ENCODE measurements around the gene MUC3A. TPM values are rescaled to one million over a fixed set of nuclear protein-coding genes. Genes with fewer than 3 reads are reported as not detected.

MUC3A gene
- total RNA-seq, 1 donor from 2014 or later, result 1.3 TPM

DNA sequence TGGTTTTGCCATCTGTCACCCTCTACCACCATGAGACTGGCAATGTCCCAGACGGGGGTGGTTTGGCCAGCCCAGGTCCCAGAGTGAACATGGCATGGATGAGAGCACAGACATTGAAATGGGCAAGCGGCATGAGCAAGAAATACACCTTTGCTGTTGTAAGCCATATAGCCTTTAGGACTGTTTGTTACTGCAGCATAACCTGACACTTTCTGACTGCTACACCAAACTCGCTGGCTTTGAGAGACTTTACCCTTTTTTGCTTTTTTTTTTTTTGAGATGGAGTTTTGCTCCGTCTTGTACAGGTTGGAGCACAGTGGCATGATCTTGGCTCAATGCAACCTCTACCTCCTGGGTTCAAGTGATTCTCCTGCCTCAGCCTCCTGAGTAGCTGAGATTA lies 5.2 kb upstream of the MUC3A start:
- no peak for DNase-seq (ENCODE audit: low spot score)

DNA sequence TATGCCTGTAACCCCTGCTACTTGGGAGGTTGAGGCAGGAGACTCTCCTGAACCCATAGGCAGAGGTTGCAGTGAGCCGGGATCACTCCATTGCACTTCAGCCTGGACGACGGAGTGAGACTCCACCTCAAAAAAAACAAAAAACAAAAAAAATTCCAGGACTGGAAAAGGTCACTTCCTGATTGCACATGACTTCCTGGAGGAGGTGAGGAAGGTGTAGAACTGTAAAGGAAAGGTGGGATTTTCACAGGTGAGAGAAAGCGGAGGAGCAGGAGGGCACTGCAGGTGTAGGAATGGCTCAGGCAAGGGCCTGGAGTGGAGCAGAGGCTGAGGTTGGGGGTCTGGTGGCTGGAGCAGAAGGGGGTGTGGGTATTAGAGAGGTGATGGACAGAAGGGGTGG lies 3.2 kb upstream of the MUC3A start:
- no peak for DNase-seq (ENCODE audit: low spot score)

DNA sequence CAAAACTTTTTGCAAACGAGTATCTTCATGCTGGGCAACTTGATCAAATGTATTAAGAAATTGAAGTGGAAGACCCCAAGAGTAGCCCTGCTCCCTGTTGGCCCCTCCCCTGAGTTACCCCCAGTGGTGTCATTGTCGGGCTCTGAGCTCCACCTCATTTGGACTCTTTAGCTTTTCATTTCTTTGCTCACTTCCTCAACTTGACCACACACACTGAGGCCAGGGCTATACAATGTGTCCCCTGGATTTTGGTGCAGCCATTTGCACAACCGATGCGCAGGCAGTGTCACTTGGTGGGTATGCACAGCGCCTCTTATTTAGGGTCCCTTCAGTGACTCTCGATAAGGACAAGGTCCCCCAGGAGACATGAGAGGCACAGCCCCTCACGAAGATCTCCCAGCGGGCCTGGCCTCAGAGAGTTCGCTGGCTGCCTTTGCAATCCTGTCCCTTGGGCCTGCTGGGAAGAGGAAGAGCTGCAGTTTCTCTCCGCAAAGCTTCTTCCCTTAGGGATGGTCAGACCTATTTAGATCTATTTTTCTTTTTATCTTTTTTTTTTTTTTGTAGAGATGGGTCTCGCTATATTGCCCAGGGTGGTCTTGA lies 2.5 kb upstream of the MUC3A start:
- no peak for DNase-seq (ENCODE audit: low spot score)

DNA sequence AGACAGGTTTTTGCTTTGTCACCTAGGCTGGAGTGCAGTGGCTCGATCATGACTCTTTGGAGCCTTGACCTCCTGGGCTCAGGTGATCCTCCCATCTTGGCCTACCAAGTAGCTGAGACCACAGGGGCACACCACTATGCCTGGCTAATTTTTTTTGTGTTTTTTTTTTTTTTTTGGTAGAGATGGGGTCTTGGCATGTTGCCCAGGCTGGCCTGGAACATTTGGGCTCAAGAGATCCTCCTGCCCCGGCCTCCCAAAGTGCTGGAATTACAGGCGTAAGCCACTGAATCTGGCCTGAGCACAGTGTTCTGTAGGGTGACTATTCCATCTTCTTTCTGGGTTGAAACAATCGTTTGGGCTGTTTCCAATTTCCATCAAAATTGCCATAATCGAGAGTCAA lies 1.5 kb upstream of the MUC3A start:
- DNase-seq (ENCODE audit: low spot score), result no peak

DNA sequence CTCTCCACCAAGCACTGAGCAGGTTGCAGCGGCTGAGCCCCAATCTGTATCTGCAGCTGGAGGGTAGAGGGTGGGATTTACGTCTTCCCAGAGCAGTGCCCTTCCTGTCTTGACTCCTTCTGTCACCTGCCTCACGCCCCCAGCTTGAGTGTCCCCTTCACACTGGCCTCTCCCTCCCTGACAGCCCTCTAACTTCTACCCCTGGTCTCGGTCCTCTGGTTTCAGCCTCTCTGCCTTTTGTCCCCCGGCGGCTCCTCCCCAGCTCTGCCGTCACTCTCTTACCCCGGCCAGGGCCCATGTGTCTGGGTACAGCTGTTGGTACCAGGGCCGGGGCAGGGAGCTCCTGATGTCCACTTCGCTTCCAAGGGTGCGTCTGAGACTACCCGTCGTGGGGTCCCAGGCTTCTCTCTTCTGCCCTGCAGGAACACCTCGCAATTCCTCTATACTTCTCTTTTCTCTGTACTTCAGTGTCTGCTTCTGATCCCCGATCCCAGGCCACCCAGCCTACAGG lies 654 bp downstream of the MUC3A start:
- no peak for DNase-seq (ENCODE audit: low spot score)

DNA sequence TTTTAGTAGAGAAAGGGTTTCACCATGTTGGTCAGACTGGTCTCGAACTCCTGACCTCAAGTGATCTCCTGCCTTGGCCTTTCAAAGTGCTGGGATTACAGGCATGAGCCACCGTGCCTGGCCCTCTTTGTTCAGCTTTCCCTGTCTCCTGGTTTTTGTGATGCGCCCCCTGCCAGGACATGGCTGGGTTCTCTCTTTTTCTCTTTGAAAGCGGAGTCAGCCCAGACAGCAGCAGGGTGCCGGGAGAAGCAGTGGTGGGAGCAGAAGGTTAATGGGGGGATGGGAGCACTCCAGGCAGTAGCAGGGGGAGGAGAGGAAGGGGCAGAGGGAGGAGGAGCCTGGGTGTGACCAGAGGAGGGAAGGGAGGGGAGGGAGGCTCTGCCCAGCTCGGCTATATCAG lies 1.8 kb downstream of the MUC3A start:
- DNase-seq (ENCODE audit: low spot score), result no peak

DNA sequence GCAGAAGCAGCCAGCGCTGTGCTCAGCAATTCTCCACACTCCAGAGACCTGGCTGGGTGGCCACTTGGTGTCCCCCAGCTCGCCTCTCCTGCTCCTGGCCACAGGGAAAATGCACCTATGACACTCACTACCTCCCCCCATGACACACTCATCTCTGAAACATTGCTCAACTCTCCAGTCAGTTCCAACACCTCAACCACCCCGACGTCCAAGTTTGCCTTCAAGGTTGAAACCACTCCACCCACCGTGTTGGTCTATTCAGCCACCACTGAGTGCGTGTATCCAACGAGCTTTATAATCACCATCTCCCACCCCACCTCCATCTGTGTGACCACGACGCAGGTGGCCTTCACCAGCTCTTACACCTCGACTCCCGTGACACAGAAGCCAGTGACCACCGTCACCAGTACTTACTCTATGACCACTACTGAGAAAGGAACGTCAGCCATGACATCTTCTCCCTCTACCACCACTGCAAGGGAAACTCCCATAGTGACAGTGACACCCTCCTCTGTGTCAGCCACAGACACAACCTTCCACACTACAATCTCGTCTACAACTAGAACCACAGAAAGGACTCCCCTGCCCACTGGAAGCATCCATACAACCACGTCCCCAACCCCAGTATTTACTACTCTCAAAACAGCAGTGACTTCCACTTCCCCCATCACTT lies 2.7 kb downstream of the MUC3A start:
- DNase-seq (ENCODE audit: low spot score), result no peak

DNA sequence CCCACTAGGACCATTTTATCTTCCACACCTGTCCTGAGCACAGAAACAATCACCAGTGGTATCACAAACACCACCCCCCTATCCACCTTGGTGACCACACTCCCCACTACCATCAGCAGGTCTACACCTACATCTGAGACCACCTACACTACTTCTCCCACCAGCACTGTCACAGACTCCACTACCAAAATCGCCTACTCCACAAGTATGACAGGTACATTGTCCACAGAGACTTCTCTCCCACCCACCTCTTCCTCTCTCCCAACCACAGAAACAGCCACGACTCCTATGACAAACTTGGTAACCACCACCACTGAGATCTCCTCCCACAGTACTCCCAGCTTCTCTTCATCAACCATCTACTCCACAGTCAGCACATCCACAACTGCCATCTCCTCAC lies 3.3 kb downstream of the MUC3A start:
- no peak for DNase-seq (ENCODE audit: low spot score)

DNA sequence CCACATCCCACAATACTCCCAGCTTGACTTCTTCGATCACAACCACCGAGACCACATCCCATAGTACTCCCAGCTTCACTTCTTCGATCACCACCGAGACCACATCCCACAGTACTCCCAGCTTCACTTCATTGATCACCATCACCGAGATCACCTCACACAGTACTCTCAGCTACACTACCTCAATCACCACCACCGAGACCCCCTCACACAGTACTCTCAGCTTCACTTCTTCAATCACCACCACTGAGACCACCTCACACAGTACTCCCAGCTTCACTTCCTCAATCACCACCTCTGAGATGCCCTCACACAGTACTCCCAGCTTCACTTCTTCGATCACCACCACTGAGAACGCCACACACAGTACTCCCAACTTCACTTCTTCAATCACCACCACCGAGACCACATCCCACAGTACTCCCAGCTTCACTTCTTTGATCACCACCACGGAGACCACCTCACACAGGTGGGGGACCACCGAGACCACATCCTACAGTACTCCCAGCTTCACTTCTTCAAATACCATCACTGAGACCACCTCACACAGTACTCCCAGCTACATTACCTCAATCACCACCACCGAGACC lies 8.6 kb downstream of the MUC3A start:
- no peak for DNase-seq (ENCODE audit: low spot score)

DNA sequence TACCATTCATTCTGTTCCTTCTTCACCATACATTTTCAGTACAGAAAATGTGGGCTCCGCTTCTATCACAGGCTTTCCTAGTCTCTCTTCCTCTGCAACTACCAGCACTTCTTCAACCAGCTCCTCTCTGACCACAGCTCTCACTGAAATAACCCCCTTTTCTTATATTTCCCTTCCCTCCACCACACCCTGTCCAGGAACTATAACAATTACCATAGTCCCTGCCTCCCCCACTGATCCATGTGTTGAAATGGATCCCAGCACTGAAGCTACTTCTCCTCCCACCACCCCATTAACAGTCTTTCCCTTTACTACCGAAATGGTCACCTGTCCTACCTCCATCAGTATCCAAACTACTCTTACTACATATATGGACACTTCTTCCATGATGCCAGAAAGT lies 10.6 kb downstream of the MUC3A start:
- no peak for DNase-seq (ENCODE audit: low spot score)

DNA sequence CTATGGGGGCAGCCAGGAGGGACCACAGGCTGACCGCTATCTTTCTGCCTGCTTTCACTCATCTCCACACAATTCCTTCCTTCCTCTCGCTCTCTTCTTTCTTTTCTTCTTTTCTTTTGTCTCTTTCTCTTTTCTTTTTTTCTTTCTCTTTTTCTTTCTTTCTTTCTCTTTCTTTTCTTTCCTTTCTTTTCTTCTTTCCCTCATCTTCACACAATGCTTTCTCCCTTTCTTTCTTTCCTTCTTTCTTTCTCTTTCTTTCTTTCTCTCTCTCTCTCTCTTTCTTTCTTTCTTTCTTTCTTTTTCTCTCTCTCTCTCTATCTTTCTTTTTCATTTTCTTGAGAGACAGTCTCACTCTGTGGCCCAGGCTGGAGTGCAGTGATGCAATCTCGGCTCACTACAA lies 13.2 kb downstream of the MUC3A start:
- no peak for DNase-seq (ENCODE audit: low spot score)

DNA sequence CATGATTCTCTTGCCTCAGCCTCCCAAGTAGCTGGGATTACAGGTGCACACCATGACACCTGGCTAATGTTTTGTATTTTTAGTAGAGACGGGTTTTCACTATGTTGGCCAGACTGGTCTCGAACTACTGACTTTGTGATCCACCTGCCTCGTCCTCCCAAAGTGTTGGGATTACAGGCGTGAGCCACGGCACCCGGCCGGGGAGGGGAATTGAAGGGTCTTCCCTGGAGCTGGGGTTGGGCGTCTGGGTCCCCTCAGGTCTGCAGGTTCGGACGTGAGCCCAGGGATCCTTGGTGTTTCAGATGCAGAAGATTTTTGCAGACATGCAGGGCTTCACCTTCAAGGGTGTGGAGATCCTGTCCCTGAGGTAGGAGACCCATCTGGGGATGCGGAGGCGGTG lies 14.1 kb downstream of the MUC3A start:
- no peak for DNase-seq (ENCODE audit: low spot score)

DNA sequence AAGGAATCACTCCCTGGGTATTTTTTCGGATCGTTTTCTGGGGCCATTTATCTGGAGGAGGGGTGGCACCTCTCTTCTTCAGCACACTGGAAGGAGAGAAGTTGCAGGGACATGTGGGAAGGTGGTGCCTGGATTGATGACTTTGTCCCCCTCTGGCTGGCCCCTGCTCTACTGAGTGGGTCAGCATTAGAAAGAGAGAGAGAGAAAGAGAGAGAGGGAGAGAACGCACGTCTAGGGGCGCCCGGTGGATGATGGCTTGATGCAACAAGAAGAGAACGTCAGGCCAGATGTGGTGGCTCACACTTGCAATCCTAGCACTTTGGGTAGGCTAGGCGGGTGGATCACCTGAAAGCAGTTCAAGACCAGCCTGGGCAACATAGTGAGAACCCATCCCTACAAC lies 14.5 kb downstream of the MUC3A start:
- DNase-seq (ENCODE audit: low spot score), result no peak

DNA sequence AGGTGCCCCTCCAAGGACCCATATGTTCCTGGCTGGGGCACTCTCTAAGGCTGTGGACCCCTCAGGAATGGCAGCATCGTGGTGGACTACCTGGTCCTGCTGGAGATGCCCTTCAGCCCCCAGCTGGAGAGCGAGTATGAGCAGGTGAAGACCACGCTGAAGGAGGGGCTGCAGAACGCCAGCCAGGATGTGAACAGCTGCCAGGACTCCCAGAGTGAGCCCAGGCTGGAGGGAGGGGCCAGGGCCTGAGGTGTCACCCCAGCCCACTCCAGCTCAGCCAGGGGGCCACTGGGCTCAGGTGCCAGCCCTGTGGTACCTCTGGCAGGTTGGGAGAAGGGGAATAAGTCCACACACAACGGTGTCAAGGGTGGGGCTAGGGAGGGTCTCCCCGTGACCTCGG lies 15.3 kb downstream of the MUC3A start:
- no peak for DNase-seq (ENCODE audit: low spot score)

DNA sequence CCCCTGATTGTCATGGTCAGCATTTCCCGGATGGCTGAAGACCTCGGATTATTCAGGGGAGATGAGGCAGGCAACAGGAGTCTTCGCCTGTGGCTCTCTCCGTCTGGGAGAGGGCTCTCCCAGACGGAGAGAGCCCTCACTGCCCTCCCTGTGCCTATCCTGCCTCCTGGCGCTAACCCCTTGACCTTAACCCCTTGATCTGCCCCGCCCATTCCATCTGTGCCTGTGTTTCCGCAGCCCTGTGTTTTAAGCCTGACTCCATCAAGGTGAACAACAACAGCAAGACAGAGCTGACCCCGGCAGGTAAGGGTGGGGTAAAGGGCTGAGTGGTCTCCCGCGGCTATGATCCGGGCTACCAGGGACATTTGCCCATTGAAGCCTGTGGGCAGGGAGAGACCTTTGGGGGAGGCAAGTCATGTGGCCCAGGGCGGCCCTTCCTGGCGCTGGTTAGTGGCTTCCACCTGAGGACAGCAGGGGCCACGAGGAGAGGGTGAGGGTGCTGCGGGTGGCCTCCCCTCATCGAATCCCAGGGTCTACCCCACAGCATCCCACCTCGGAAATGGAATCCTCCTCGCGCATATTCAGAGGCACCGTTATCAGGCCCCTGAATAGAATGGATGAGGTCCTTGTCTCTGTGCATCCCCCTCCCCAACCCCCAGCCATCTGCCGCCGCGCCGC lies 15.8 kb downstream of the MUC3A start:
- DNase-seq (ENCODE audit: low spot score), result no peak

DNA sequence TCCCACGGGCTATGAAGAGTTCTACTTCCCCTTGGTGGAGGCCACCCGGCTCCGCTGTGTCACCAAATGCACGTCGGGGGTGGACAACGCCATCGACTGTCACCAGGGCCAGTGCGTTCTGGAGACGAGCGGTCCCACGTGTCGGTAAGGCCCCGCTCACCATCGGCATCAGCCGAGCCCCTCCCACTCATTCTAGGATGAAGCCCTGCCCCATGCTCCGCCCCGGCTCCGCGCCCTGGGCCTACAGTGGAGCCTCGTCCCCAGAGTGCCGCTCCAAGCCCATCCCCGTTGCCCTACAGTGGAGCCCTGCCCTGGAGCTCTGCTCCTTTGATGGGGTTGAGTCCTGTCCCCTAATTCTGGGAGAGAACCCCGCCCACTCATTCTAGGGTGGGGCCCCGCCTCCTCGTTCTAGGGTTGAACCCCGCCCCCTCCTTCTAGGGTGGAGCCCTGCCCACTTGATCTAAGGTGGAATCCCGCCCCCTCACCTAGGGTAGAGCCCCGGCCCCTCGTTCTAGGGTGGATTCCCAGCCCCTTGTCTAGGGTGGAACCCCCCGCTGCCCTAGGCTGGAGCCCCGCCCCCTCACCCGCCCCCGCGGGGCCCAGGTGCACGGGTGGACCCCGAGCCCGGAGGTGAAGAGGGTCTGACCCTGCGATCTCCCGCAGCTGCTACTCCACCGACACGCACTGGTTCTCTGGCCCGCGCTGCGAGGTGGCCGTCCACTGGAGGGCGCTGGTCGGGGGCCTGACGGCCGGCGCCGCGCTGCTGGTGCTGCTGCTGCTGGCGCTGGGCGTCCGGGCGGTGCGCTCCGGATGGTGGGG lies 16.6 kb downstream of the MUC3A start:
- DNase-seq (ENCODE audit: low spot score), result peak; percentile 95

DNA sequence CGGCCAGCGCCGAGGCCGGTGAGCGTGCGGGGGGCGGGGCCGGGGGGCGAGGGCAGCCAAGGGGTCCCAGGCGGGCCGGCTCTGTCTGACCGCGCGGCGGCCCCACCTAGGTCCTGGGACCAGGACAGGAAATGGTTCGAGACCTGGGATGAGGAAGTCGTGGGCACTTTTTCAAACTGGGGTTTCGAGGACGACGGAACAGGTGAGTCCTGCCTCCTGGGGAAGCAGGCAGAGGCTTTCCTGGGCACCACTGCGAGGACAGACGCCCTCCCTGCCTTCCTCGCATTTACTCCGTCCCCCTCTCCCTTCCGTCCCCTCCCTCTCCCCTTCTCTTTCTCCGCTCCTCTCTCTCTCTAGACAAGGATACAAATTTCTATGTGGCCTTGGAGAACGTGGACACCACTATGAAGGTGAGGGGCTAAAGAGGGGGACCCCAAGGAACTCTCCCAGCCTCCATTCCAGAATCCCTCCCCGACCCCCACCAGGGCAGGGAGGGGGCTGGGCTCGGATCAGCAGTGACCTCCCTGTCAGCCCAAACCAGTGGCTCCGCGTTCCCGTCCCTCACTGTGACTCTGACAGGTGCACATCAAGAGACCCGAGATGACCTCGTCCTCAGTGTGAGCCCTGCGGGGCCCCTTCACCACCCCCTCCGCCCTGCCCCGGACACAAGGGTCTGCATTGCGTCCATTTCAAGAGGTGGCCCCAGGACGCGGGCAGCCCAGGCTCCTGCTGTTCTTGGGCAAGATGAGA lies 17.4 kb downstream of the MUC3A start:
- DNase-seq (ENCODE audit: low spot score), result no peak

DNA sequence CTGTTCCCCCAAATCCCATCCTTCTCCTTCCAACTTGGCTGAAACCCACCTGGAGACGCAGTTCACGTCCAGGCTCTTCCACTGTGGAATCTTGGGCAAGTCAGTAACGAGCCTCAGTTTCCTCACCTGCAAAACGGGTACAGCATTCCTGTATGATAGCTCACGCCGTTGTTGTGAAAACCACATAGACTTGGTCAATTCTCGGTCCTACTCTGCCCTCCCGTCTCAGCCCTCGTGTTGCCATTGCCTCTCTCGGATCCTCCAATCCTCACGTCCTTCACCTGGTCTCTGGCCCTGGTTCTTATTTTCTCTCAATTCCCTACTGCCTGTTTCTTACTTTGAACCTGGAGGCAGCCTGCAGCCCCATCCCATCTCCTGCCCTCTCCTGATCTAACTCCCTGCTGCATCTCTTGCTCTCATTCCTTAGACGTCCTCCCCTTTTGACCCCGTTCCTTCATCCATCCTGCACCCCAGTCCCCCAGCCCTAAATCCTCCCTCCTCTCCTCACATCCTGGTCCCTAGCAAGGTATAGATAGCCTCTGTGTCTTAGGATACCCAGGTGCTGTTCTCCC lies 18.0 kb downstream of the MUC3A start:
- no peak for DNase-seq (ENCODE audit: low spot score)

DNA sequence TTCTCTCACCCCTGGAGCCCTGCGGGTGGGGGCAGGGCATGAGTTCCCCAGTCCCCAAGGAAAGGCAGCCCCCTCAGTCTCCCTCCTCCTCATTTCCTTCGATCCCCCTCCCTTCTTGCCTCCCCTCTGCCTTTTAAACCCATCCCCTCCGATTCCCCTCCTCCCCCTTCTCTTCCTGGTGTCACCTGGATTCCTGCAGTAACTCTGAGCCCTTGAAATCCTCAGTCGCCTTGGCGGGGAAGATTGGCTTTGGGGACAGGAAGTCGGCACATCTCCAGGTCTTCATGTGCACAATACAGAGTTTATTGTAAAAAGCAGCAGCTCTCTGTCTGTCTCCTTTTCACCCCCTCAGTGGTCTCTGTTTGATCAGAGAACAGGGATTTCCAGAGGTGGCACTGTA lies 18.7 kb downstream of the MUC3A start:
- DNase-seq (ENCODE audit: low spot score), result no peak

DNA sequence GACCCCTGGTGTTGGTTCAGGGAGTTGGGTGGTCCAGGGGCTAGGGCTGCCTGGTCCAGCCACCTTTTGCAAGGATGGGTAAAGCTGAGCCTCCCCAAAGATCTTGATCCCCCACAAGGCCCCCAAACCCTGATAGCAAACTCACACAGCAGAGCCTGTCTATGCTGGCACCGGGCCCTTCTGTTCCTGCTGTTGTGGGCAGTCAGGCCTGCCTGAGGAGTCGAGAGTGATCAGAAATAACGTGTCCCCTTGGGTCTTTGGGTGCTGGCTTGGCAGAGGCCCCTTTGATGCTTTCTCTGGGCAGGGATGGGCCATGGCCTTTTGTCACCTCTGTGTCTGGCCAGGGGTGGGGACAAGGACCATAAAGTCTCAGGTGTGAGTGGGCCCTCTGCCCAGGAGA lies 19.3 kb downstream of the MUC3A start:
- no peak for DNase-seq (ENCODE audit: low spot score)
